Gastroesophageal sphincter (tissue), 3 donors: ENCODE measurements around the gene PLEKHM3.

ENCODE experiments used
- CTCF ChIP-seq, 4 experiments: fragments of 200-600 bp in 2 of 4; fragments of 450-650 bp in 2 of 4; sonication (generic) in 1 of 4; IDR thresholded peaks; one replicate each; pipeline ENCODE4 v1.5.1; 2017 to 2019; ENCODE audit warnings: antibody characterized with exemption in 4 of 4, mild to moderate bottlenecking in 2 of 4, moderate library complexity in 2 of 4
- EP300 ChIP-seq: sonication (generic); formaldehyde crosslinking; IDR thresholded peaks from one replicate; pipeline ENCODE4 v1.6.1; 2017; ENCODE audit warnings: antibody characterized with exemption, mild to moderate bottlenecking
- POLR2A ChIP-seq, 2 donors: fragments of 450-650 bp; IDR thresholded peaks; one replicate each; pipeline ENCODE4 v1.6.1; 2017; ENCODE audit warnings: antibody characterized with exemption in 2 of 2, mild to moderate bottlenecking in 2 of 2, moderate library complexity in 1 of 2

- no peak for TF ChIP-seq CTCF (IDR thresholded peaks at IDR 0.05)
- TF ChIP-seq POLR2A (IDR thresholded peaks at IDR 0.05): no peak
- no peak for TF ChIP-seq EP300
Observed at GRCh38 chr2:207960090-207960489, 65.2 kb downstream of the PLEKHM3 start.
